Gastroesophageal sphincter (tissue), 3 donors: ENCODE measurements around the gene DPEP3.
"Not testable (repeated sequence)": the region's sequence is repeated elsewhere in the genome, so short reads cannot be mapped to it uniquely, and the experiment has no call there.

Experiments
- POLR2A ChIP-seq, 2 donors: fragments of 450-650 bp; IDR thresholded peaks; one replicate each; pipeline ENCODE4 v1.6.1; 2017; ENCODE audit warnings: antibody characterized with exemption in 2 of 2, mild to moderate bottlenecking in 2 of 2, moderate library complexity in 1 of 2
- POLR2AphosphoS5 ChIP-seq: sonication (generic); formaldehyde crosslinking; IDR thresholded peaks from one replicate; pipeline ENCODE4 v1.6.1; 2017; ENCODE audit warnings: antibody characterized with exemption
- TF ChIP-seq, protein P1 (sequence below), 4 experiments: fragments of 200-600 bp in 2 of 4; fragments of 450-650 bp in 2 of 4; sonication (generic) in 1 of 4; IDR thresholded peaks; one replicate each; pipeline ENCODE4 v1.5.1; 2017 to 2019; ENCODE audit warnings: antibody characterized with exemption in 4 of 4, mild to moderate bottlenecking in 2 of 4, moderate library complexity in 2 of 4

DNA sequence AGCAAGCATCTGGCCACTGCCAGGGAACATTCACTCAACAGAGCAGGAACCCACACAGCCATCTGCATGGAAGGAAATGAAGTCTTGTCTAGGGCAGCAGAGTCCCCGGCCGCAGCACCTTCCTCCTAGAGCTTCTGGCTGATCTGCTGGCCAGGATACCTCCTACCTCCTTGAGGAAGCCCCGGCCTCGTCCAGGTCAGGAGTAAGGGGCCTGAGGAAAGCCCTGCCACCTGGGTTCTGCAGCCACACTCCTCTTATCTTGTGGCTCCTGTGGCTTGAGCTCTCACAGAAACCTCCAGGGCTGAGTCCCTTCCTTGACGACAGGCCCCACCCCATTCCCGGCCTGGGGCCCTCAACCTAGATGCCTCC is 13.7 kb upstream of the DPEP3 start:
- TF ChIP-seq, protein P1, sequence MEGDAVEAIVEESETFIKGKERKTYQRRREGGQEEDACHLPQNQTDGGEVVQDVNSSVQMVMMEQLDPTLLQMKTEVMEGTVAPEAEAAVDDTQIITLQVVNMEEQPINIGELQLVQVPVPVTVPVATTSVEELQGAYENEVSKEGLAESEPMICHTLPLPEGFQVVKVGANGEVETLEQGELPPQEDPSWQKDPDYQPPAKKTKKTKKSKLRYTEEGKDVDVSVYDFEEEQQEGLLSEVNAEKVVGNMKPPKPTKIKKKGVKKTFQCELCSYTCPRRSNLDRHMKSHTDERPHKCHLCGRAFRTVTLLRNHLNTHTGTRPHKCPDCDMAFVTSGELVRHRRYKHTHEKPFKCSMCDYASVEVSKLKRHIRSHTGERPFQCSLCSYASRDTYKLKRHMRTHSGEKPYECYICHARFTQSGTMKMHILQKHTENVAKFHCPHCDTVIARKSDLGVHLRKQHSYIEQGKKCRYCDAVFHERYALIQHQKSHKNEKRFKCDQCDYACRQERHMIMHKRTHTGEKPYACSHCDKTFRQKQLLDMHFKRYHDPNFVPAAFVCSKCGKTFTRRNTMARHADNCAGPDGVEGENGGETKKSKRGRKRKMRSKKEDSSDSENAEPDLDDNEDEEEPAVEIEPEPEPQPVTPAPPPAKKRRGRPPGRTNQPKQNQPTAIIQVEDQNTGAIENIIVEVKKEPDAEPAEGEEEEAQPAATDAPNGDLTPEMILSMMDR (IDR thresholded peaks at IDR 0.05): not testable (repeated sequence)
- not testable (repeated sequence) for TF ChIP-seq POLR2A (IDR thresholded peaks at IDR 0.05); POLR2AphosphoS5
